PC-9 (cell line): ENCODE results near the gene VSTM2L.

Source experiments
- CTCF ChIP-seq: fragments of 200-600 bp; sonication (generic); conservative IDR thresholded peaks from 2 replicates; pipeline ENCODE4 v1.6.1; 2017; ENCODE audit warnings: mixed run types, antibody characterized with exemption, mild to moderate bottlenecking, moderate library complexity
- EZH2 ChIP-seq: fragments of 200-600 bp; sonication (generic); IDR thresholded peaks from 2 replicates; pipeline ENCODE4 v1.8.0; 2017; ENCODE audit warnings: antibody characterized with exemption, low read depth

- TF ChIP-seq CTCF (no peak), EZH2 (no peak)
Measured at GRCh38 chr20:37904845-37905373, 2.0 kb downstream of the VSTM2L start.
